GM19328 (cell line): ENCODE results near the gene ARL17B.
"Not testable (repeated sequence)": the region's sequence is repeated elsewhere in the genome, so short reads cannot be mapped to it uniquely, and the experiment has no call there.

Experiments used
- ATAC-seq: cut with Tn5 transposase; IDR thresholded peaks from one replicate; pipeline ENCODE4 v1.9.1; 2021; ENCODE audit warnings: mild to moderate bottlenecking, moderate library complexity; ENCODE audit not compliant: unreplicated experiment

The ARL17B gene

GRCh38 chr17:46361755-46362154 is at the start of gene ARL17B:
TSS of gene ARL17B (minus strand) at chr17:46361766. CDS start at chr17:46358397, 3,369 bp downstream.
- ATAC-seq, result peak; percentile 98

DNA sequence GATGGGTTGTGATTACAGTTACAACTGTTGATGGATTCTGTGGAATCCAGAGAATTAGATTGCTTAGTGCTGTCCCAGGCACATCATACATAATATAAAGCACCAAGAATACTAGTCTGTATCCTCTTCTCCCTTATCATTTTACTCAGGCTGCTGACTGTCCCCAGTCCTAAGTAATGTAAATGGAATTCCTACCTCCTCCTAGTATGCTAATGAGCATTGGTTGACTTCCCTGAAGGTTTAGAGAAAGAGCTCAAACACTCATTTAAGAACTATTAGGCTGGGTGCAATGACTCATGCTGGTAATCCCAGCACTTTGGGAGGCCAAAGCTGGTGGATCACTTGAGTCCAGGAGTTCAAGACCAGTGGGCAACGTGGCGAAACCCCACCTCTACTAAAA is 48.3 kb upstream of the ARL17B start:
- ATAC-seq, result not testable (repeated sequence)

GRCh38 chr17:46407155-46407554 is 45.6 kb upstream of the ARL17B start:
- not testable (repeated sequence) for ATAC-seq

GRCh38 chr17:46401033-46401787 is 39.6 kb upstream of the ARL17B start:
- not testable (repeated sequence) for ATAC-seq

GRCh38 chr17:46400543-46400942 is 39.0 kb upstream of the ARL17B start:
- ATAC-seq, result not testable (repeated sequence)

GRCh38 chr17:46399993-46400392 is 38.4 kb upstream of the ARL17B start:
- ATAC-seq, result not testable (repeated sequence)

DNA sequence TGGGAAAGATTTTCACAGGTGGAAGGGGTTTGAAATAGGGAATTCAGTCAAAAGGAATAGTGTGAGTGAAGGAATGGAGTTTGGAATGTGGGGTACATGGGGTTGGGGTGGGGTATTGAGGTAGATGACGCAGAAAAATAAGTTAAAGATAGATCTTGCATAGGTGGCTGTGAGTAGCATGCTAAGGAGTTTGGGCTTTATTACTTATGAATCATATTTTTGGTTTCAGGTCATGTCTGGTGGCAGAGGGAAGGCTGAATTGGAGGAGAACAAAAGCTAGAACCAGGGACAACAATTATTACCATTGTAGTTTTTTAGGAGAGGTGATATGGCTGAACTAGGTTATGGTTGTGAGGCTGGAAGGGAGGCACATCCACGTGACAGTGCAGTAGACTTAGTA is 34.7 kb upstream of the ARL17B start:
- ATAC-seq, result not testable (repeated sequence)

GRCh38 chr17:46393702-46394101 is 32.1 kb upstream of the ARL17B start:
- ATAC-seq, result not testable (repeated sequence)

- not testable (repeated sequence) for ATAC-seq
Observed at GRCh38 chr17:46385491-46385890, 23.9 kb upstream of the ARL17B start.

DNA sequence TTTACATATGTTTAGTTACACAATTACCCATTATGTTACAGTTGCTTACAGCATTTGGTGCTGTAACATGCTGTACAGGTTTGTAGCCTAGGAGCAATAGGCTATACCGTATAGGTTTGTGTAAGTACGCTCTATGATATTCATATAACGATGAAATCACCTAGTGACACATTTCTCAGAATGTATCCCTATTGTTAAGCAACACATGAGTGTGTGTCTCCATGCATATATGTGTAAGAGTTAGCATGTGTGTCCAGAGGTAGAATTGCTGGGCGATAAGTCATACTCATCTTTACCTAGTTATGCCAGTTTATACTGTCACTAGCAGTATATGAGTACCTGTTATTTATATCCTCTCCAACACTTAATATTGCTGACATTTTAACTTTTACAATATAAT is 21.6 kb upstream of the ARL17B start:
- not testable (repeated sequence) for ATAC-seq

GRCh38 chr17:46373418-46373817 is 11.9 kb upstream of the ARL17B start:
- ATAC-seq, result not testable (repeated sequence)

DNA sequence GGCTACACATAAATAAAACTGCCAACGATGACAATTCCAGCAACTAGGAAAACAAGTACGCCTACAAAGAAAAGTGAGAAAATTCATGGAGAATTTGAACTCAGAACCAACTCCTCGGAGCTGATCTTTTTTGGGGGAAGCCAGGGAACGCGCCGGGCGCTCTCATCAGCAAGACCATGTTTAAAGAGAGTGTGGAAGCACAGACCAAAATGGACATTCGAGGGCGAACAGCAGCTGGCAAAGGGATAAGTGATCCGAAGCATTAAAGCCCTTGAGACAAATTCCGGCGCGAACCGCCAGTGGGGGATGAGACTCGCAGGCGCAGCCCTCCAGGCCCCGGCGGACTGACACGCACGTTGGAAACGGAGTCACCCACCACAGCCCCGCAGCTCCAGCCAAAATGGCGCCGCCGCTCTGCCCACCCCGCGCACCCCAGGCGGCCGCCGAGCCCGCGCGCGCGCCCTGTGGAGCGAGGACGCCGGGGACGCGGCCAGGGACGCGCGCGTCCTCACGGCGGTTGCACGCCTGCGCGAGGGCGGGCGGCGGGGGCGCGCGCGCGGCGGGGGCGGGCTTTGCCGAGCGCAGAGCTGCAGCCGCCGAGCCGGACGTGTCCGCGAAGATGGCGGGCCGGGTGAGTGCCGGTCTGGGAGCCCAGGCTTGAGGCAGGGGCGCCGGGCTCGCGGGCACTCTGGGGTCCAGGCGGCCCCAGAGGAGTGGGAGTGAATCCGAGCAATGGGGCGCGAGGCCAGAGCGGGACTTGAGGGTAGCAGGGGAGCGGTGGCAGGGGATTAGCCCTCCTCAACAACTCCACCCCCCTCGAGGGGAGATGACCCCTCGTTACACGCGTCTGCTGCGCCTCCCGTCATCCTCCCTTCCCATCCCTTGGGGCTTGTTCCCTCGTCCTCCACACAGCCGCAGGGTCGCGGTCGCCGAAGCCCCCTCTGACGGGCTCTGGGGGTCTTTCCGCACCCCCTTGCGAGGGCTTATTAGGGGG is 11.0 kb upstream of the ARL17B start:
- ATAC-seq, result peak; percentile 78

DNA sequence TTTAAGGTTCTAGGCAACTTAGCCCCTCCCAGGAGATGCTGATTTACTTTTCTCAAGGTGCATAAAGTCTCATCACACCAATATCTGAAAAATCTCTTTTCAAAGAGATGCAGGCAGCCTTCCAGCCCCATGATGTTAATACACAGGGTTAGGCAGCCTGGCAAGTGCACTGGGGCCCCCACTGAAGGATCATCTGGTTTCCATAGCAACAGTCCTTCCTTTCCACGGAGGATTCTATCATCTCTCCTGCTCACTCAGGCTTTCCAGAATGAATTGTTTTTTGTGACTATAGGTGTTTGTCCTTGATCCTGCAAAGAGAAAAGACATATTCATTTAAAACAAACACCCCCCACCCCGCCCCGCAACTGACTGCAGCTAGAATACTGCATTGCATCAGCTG is 6.0 kb upstream of the ARL17B start:
- not testable (repeated sequence) for ATAC-seq

DNA sequence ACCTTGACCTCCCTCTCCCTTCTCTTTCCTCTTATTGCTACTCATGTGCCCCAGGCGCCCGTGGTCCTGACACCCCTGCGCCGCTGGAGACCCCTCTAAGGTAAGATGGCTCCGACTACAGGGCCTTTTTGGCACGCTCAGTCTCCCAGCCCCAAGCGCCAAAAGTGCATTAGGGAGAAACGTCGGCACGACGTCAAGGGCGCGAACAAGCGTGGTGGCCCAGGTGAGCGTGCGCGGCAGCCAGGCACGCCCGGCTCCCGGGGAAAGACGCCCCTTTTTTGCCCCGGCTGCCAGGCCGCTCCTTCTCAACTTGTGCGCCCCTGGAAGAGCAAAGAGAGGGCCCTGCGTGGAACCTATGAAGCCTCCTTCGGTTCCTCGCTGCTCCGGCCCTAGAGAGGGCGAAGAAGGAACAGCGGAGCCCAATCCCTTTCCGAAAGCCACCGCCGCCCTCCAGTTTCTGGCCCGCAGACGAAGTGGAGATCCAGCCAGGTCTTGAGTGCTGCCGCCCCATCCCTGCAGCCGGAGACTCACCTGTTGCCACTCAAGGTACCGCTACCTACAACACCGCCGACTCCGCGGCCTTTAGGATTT is 326 bp downstream of the ARL17B start:
- ATAC-seq, result peak; percentile 13

GRCh38 chr17:46353856-46354255 is 7.7 kb downstream of the ARL17B start:
- ATAC-seq, result not testable (repeated sequence)

DNA sequence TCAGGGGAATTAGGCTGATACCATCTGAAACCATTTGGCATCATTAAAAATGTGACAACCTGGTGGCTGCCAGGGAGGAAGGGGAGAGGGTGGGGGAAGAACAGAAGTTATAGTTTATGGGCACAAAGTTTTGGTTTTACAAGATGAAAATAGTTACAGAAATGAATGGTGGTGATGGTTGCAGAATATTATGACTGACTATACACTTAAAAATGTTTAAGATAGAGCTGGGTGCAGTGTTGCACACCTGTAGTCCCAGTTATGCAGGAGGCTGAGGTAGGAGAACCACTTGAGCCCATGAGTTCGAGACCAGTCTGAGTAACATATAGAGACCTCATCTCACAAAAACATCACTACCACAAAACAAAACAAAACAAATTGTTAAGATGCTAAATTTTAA is 12.5 kb downstream of the ARL17B start:
- not testable (repeated sequence) for ATAC-seq

DNA sequence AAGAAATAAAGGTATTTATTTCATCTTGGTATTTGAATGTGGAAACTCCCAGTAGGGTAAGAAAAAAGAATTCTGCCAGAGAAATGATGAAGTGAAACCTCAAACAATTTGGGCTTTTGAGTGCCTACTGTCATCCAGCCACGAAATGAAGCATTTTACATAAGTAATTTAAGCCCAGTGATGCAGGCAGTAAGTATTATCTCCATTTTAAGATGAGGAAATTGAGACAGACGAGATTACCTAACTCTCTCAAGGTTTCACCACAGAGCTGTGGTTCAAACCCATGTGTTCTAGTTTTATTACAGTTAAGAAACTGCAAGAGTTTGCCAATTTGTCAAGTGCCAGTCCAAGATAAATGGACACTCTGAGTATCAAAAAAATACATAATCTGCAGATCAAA is 13.2 kb downstream of the ARL17B start:
- ATAC-seq, result not testable (repeated sequence)

DNA sequence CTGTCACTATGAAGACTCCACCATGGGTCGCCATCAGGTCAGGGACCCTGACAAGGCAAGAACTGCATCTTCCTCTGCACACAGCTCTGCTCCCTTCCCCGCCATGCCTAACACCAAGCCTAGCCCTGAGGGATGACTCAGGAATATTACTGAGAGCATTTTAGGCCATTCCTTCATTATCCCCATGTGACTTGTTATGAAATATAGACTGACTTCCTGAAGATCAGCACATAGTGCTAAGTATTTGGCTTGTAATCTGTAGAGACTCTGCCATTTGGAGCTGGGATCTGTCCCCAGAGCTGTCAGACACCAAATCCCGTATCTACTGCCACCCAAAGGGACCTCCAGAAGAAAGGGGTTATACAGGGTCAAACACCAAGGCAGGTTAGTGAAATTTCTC is 19.4 kb downstream of the ARL17B start:
- not testable (repeated sequence) for ATAC-seq

DNA sequence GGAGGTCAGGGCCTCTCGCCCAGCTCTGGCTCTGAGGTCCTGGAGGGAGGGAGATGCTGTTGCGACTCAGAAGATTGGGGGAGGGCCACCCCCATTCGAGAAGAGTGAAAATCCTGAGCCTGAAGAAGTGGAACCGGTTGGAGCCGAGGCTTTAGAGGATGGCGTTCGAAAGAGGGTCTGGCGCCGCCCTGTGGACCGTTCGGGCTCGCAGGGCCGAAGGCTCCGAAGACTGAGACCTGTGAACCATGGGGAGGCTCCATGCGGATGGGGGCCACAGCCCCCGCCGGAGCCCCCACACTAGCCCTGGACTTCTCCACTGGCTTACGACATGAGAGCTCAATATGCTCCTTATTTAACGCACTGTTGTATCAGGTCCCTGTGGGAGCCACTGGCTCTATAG is 20.3 kb downstream of the ARL17B start:
- ATAC-seq, result not testable (repeated sequence)

GRCh38 chr17:46294831-46295230 is 66.7 kb downstream of the ARL17B start, which contains the start of gene LRRC37A:
TSS of gene LRRC37A (plus strand) at chr17:46295131. CDS start at chr17:46295134, 3 bp downstream.
- not testable (repeated sequence) for ATAC-seq

GRCh38 chr17:46291618-46292017 is 69.9 kb downstream of the ARL17B start:
- ATAC-seq, result not testable (repeated sequence)
